ENCODE data around the gene NPLOC4. TPM values are rescaled to one million over a fixed set of nuclear protein-coding genes. Genes with fewer than 3 reads are reported as not detected.

Gene NPLOC4
- total RNA-seq, 1 experiment from 2014 or later: 32.4 TPM

GRCh38 chr17:81544281-81544974 is 92.5 kb downstream of the NPLOC4 start:
- Histone ChIP-seq H3K9me3 (ENCODE audit: low read length) (no peaks in the 10 kb centered on the region), H3K4me2 (ENCODE audit: low read depth, low read length, poor library complexity, severe bottlenecking) (no peak overlapping the region), H2AFZ (ENCODE audit: low read length) (no peak overlapping the region), H4K20me1 (ENCODE audit: insufficient read depth, low read depth, low read length) (no peaks in the 10 kb centered on the region), H3K4me1 (ENCODE audit: low read length) (no peaks in the 10 kb centered on the region), H3K27me3 (ENCODE audit: low read length) (no peaks in the 10 kb centered on the region), H3K9ac (ENCODE audit: low read length) (no peak overlapping the region), H3K27ac (ENCODE audit: low read length) (no peak overlapping the region), H3K79me2 (ENCODE audit: low read length) (peaks cover 3% of the 10 kb centered on the region), H3K36me3 (ENCODE audit: insufficient read depth, low read length) (no peaks in the 10 kb centered on the region), H3K4me3 (ENCODE audit: low read length) (no peak overlapping the region), H3K9me2 (replicated peaks; ENCODE audit: insufficient read depth, low read length) (no peaks in the 10 kb centered on the region)
- no peak for DNase-seq

DNA sequence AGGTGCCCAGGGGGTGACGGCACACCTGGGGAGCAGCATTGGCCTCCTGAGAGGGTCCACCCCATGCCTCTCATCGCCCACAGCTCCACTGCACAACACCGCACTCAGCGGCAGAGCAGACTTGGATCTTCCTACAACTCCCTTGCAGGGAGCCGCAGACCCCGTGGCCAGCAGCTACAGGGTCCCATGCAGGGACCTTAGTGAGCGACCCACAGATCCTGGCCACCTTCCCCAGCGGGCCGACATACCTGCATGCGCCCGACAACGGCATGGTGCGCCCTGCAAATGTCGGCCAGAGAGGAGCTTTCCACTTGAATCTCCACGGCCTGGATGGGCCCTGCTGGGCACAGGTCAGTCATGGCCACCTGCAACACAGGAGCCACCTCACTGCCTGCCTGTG is 93.2 kb downstream of the NPLOC4 start:
- Histone ChIP-seq H4K20me1 (ENCODE audit: insufficient read depth, low read depth, low read length) (no peaks in the 10 kb centered on the region), H3K27ac (ENCODE audit: low read length) (no peak overlapping the region), H3K9ac (ENCODE audit: low read length) (no peak overlapping the region), H3K27me3 (ENCODE audit: low read length) (no peaks in the 10 kb centered on the region), H3K9me2 (replicated peaks; ENCODE audit: insufficient read depth, low read length) (no peaks in the 10 kb centered on the region), H2AFZ (ENCODE audit: low read length) (no peak overlapping the region), H3K4me1 (ENCODE audit: low read length) (no peaks in the 10 kb centered on the region), H3K4me3 (ENCODE audit: low read length) (no peak overlapping the region), H3K36me3 (ENCODE audit: insufficient read depth, low read length) (no peaks in the 10 kb centered on the region), H3K4me2 (ENCODE audit: low read depth, low read length, poor library complexity, severe bottlenecking) (no peak overlapping the region), H3K79me2 (ENCODE audit: low read length) (no peaks in the 10 kb centered on the region), H3K9me3 (ENCODE audit: low read length) (no peaks in the 10 kb centered on the region)
- DNase-seq: no peak

DNA sequence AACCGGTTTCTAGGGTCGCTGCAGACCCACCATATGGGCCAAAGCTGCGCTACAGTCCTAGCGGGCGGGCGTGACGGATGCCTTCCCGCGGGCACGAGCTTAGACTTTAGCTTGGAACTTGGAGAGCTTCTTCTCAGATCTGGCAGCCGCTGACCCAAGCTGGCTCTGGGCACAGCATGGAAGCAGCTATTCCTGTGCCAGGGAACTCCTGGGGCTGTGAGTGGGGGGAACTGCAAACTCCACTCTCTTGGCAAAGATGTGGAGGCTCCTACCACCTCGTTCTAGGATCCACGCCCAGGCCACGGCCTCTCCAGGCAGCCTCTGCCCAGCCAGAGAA is 93.6 kb downstream of the NPLOC4 start:
- no peaks in the 10 kb centered on the region for H3K27me3 ChIP-seq (ENCODE audit: low read length)
- no peak overlapping the region for H3K4me3 ChIP-seq (ENCODE audit: low read length)
- H3K27ac ChIP-seq (ENCODE audit: low read length): no peak overlapping the region
- H3K4me1 ChIP-seq (ENCODE audit: low read length): no peaks in the 10 kb centered on the region
- H3K9ac ChIP-seq (ENCODE audit: low read length): no peak overlapping the region
- H2AFZ ChIP-seq (ENCODE audit: low read length): no peak overlapping the region
- DNase-seq: no peak
- H3K4me2 ChIP-seq (ENCODE audit: low read depth, low read length, poor library complexity, severe bottlenecking): no peak overlapping the region
- H3K9me3 ChIP-seq (ENCODE audit: low read length): no peaks in the 10 kb centered on the region
- no peaks in the 10 kb centered on the region for H3K79me2 ChIP-seq (ENCODE audit: low read length)
- no peaks in the 10 kb centered on the region for H3K36me3 ChIP-seq (ENCODE audit: insufficient read depth, low read length)
- no peaks in the 10 kb centered on the region for H3K9me2 ChIP-seq (replicated peaks; ENCODE audit: insufficient read depth, low read length)
- no peaks in the 10 kb centered on the region for H4K20me1 ChIP-seq (ENCODE audit: insufficient read depth, low read depth, low read length)

DNA sequence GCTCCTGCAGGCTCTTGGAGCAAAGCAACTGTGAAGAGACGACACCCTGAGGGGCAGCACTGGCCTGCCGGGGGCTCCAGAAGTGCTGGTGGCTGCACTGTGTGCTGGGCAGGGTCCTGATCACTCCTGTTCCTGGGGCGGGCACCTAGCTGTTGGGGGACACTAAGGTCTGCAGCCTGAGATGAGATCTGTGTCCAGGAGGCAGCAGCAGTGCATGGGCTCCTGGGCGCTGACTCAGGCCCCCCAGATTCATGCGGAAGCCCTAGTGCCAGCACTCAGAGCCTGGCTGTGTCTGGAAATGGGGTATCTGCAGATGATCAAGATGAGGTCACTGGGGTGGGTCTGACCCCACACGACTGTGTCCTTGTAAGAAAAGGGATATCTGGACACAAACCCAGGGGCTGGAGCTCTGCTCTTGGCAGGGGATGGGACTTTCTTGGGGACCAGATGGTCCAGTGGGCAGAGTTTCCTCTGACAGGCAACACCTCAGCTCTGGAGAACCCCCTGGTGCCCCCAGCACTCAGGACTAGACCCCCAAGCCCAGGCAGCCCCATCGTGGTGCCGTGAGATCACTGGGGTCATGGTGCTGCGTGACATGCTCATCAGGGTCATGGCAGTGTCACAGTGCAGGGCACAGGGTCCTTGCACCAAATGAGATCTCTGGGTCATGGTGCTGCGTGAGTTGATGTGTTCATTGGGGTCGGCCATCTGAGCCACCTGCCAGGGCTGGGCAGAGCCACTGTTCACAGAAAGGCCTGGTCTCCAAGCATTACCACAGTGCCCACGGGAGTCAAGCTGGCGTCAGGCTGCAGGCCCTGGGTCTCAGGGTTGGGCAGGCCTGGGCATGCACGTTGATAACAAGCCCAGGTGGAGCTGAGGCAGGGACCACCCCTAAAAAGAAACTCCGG is 94.2 kb downstream of the NPLOC4 start:
- no peak overlapping the region for H3K4me2 ChIP-seq (ENCODE audit: low read depth, low read length, poor library complexity, severe bottlenecking)
- no peaks in the 10 kb centered on the region for H3K9me2 ChIP-seq (replicated peaks; ENCODE audit: insufficient read depth, low read length)
- no peak for DNase-seq
- H3K27me3 ChIP-seq (ENCODE audit: low read length): no peaks in the 10 kb centered on the region
- H3K4me3 ChIP-seq (ENCODE audit: low read length): no peak overlapping the region
- no peak overlapping the region for H3K9ac ChIP-seq (ENCODE audit: low read length)
- no peaks in the 10 kb centered on the region for H4K20me1 ChIP-seq (ENCODE audit: insufficient read depth, low read depth, low read length)
- H3K36me3 ChIP-seq (ENCODE audit: insufficient read depth, low read length): no peaks in the 10 kb centered on the region
- H2AFZ ChIP-seq (ENCODE audit: low read length): no peak overlapping the region
- no peaks in the 10 kb centered on the region for H3K79me2 ChIP-seq (ENCODE audit: low read length)
- H3K9me3 ChIP-seq (ENCODE audit: low read length): no peaks in the 10 kb centered on the region
- H3K4me1 ChIP-seq (ENCODE audit: low read length): no peaks in the 10 kb centered on the region
- no peak overlapping the region for H3K27ac ChIP-seq (ENCODE audit: low read length)

- Histone ChIP-seq H3K36me3 (ENCODE audit: insufficient read depth, low read length) (no peaks in the 10 kb centered on the region), H3K9me3 (ENCODE audit: low read length) (no peaks in the 10 kb centered on the region), H3K27me3 (ENCODE audit: low read length) (no peaks in the 10 kb centered on the region), H2AFZ (ENCODE audit: low read length) (no peak overlapping the region), H3K4me1 (ENCODE audit: low read length) (no peaks in the 10 kb centered on the region), H4K20me1 (ENCODE audit: insufficient read depth, low read depth, low read length) (no peaks in the 10 kb centered on the region), H3K4me3 (ENCODE audit: low read length) (no peak overlapping the region), H3K27ac (ENCODE audit: low read length) (no peak overlapping the region), H3K9ac (ENCODE audit: low read length) (no peak overlapping the region), H3K79me2 (ENCODE audit: low read length) (no peaks in the 10 kb centered on the region), H3K4me2 (ENCODE audit: low read depth, low read length, poor library complexity, severe bottlenecking) (no peak overlapping the region), H3K9me2 (replicated peaks; ENCODE audit: insufficient read depth, low read length) (no peaks in the 10 kb centered on the region)
- DNase-seq: no peak
These were observed 95.8 kb downstream of the NPLOC4 start for GRCh38 chr17:81541123-81541522.

GRCh38 chr17:81540676-81541027 is 96.3 kb downstream of the NPLOC4 start:
- Histone ChIP-seq H3K27me3 (ENCODE audit: low read length) (no peaks in the 10 kb centered on the region), H3K4me2 (ENCODE audit: low read depth, low read length, poor library complexity, severe bottlenecking) (no peak overlapping the region), H3K36me3 (ENCODE audit: insufficient read depth, low read length) (no peaks in the 10 kb centered on the region), H3K27ac (ENCODE audit: low read length) (no peak overlapping the region), H3K79me2 (ENCODE audit: low read length) (no peaks in the 10 kb centered on the region), H3K4me1 (ENCODE audit: low read length) (no peaks in the 10 kb centered on the region), H2AFZ (ENCODE audit: low read length) (no peak overlapping the region), H3K4me3 (ENCODE audit: low read length) (no peak overlapping the region), H3K9ac (ENCODE audit: low read length) (no peak overlapping the region), H3K9me2 (replicated peaks; ENCODE audit: insufficient read depth, low read length) (no peaks in the 10 kb centered on the region), H4K20me1 (ENCODE audit: insufficient read depth, low read depth, low read length) (no peaks in the 10 kb centered on the region), H3K9me3 (ENCODE audit: low read length) (no peaks in the 10 kb centered on the region)
- no peak for DNase-seq

DNA sequence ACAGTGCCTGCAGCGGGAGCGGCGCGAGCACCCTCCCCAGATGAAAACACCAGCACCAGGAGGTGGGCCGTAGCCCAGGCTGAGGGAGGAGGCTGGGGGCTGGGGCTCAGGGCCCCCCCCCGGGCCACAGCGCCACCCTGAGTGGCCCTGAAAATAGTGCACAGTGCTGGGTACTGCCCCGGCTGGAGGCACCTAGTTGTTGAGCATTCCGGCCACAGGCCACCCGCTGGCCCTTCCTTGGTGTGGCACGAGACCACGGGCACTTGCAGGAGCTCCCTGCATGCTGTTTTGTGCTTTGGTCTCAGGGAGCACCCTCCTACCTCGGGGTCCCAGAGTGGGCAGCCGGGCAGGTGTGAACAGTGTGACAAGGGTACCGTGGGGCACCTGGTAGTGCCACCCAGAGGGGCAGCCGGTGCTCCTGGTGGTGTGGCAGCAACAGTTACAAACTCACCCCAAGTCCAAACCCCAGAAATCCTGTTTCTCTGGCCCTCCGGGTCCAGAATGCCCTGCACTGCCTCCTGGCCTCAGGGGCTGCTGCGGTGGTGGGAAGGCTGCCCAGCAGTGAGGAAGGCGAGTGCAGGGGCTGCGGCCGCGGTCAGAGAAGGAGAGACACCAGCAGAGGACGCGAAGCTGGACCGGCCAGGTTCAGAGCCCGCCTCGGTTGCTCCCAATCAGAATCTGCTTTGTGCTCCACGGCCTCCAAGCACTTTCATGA is 96.8 kb downstream of the NPLOC4 start:
- Histone ChIP-seq H3K9me3 (ENCODE audit: low read length) (no peaks in the 10 kb centered on the region), H3K4me2 (ENCODE audit: low read depth, low read length, poor library complexity, severe bottlenecking) (no peak overlapping the region), H3K4me3 (ENCODE audit: low read length) (no peak overlapping the region), H3K36me3 (ENCODE audit: insufficient read depth, low read length) (no peaks in the 10 kb centered on the region), H2AFZ (ENCODE audit: low read length) (no peak overlapping the region), H3K79me2 (ENCODE audit: low read length) (no peaks in the 10 kb centered on the region), H3K9ac (ENCODE audit: low read length) (no peak overlapping the region), H3K27me3 (ENCODE audit: low read length) (no peaks in the 10 kb centered on the region), H3K27ac (ENCODE audit: low read length) (no peak overlapping the region), H4K20me1 (ENCODE audit: insufficient read depth, low read depth, low read length) (no peaks in the 10 kb centered on the region), H3K9me2 (replicated peaks; ENCODE audit: insufficient read depth, low read length) (no peaks in the 10 kb centered on the region), H3K4me1 (ENCODE audit: low read length) (no peaks in the 10 kb centered on the region)
- DNase-seq: no peak

- Histone ChIP-seq H3K4me3 (ENCODE audit: low read length) (no peak overlapping the region), H3K36me3 (ENCODE audit: insufficient read depth, low read length) (no peaks in the 10 kb centered on the region), H4K20me1 (ENCODE audit: insufficient read depth, low read depth, low read length) (no peaks in the 10 kb centered on the region), H3K4me1 (ENCODE audit: low read length) (peaks cover 3% of the 10 kb centered on the region), H3K9ac (ENCODE audit: low read length) (no peak overlapping the region), H3K79me2 (ENCODE audit: low read length) (no peaks in the 10 kb centered on the region), H2AFZ (ENCODE audit: low read length) (no peak overlapping the region), H3K9me3 (ENCODE audit: low read length) (no peaks in the 10 kb centered on the region), H3K27me3 (ENCODE audit: low read length) (no peaks in the 10 kb centered on the region), H3K4me2 (ENCODE audit: low read depth, low read length, poor library complexity, severe bottlenecking) (no peak overlapping the region), H3K9me2 (replicated peaks; ENCODE audit: insufficient read depth, low read length) (no peaks in the 10 kb centered on the region), H3K27ac (ENCODE audit: low read length) (no peak overlapping the region)
- DNase-seq: no peak
These were observed 97.4 kb downstream of the NPLOC4 start for GRCh38 chr17:81539571-81539900.
